Uterus (tissue), 2 donors: ENCODE results near the gene AGXT.

ENCODE experiments used
- POLR2A ChIP-seq, 2 donors: fragments of 450-650 bp; IDR thresholded peaks; one replicate each; pipeline ENCODE4 v1.6.1; 2016; ENCODE audit warnings: antibody characterized with exemption in 2 of 2, mild to moderate bottlenecking in 1 of 2, moderate library complexity in 1 of 2
- TF ChIP-seq, protein P1 (sequence below), 4 experiments: fragments of 200-600 bp in 2 of 4; fragments of 450-650 bp in 2 of 4; sonication (generic) in 2 of 4; IDR thresholded peaks; one replicate each; pipeline ENCODE4 v1.5.1; 2016 to 2019; ENCODE audit warnings: antibody characterized with exemption in 4 of 4, mild to moderate bottlenecking in 2 of 4, moderate library complexity in 1 of 4

DNA sequence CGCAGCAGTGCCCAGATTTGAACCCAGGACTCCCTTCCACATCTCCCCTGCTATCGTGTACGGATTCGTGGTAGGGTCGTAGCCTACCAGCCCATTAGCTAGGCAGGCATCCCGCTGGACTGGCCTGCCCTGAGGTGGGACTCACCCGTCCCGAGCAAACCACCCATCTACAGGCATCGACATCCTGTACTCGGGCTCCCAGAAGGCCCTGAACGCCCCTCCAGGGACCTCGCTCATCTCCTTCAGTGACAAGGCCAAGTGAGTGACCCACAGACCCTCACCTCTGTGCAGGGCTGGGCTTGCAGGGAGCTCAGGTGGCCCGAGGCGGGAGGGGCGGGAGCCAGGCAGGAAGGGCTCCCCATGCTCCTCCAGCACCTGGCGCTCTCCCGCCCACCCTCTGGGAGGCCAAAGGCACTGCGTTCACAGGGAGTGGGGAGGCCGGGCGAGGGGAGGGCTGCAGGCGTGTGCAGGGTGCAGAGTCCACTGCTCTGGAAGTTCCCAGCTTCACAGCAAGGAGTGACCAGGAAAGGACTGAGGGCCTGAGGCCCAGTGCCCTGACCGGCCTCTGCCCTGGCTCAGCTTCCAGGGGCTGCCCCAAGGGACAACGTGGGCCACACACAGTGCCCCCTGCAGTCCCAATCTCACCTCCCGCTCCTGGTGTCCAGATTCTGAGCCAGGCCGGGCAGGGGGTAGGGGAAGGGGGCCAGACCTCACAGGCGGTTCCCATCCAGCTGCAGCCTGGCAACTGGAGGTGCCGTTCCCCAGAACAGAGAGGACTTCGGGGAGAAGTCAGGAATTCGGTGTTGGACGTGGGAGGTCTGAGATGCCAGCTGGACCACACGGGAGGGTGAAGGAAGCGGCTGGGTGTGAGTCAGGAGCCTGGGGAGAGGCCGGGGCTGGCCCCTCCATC is 5.4 kb downstream of the AGXT start:
- TF ChIP-seq POLR2A (IDR thresholded peaks at IDR 0.05) = no peak
- TF ChIP-seq, protein P1, sequence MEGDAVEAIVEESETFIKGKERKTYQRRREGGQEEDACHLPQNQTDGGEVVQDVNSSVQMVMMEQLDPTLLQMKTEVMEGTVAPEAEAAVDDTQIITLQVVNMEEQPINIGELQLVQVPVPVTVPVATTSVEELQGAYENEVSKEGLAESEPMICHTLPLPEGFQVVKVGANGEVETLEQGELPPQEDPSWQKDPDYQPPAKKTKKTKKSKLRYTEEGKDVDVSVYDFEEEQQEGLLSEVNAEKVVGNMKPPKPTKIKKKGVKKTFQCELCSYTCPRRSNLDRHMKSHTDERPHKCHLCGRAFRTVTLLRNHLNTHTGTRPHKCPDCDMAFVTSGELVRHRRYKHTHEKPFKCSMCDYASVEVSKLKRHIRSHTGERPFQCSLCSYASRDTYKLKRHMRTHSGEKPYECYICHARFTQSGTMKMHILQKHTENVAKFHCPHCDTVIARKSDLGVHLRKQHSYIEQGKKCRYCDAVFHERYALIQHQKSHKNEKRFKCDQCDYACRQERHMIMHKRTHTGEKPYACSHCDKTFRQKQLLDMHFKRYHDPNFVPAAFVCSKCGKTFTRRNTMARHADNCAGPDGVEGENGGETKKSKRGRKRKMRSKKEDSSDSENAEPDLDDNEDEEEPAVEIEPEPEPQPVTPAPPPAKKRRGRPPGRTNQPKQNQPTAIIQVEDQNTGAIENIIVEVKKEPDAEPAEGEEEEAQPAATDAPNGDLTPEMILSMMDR (IDR thresholded peaks at IDR 0.05) = no peak
